Esophagus squamous epithelium (tissue), 4 donors: Measurements from ENCODE around the gene TAF10.

Experiments
- POLR2A ChIP-seq, 4 donors: fragments of 450-650 bp; IDR thresholded peaks; one replicate each; pipeline ENCODE4 v1.6.1; 2017; ENCODE audit warnings: antibody characterized with exemption in 4 of 4, mild to moderate bottlenecking in 4 of 4, moderate library complexity in 3 of 4
- TF ChIP-seq, protein P1 (sequence below), 6 experiments: fragments of 450-650 bp in 4 of 6; fragments of 200-600 bp in 2 of 6; sonication (generic) in 2 of 6; IDR thresholded peaks; one replicate each; pipeline ENCODE4 v1.5.1; 2016 to 2019; ENCODE audit warnings: antibody characterized with exemption in 6 of 6, mild to moderate bottlenecking in 4 of 6, moderate library complexity in 4 of 6

DNA sequence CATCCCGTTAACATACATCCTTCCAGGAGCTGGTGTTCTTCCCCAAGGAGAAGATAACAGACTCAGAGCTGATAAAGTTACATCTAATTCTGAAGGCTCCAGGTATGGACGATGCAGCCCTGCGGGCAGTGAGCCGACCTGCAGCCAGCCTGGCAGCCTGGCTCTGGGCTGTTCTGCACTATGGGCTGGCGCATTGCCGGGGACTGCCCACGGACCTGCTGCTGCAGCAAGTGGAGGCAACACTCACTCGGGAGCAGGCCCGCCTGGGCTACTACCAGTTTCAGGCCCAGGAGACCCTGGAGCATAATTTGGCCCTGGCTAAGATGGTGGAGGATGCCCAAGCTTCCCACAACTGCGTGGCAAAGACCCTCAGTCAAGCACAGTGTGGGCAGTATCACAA, 48.3 kb downstream of the TAF10 start:
- TF ChIP-seq, protein P1, sequence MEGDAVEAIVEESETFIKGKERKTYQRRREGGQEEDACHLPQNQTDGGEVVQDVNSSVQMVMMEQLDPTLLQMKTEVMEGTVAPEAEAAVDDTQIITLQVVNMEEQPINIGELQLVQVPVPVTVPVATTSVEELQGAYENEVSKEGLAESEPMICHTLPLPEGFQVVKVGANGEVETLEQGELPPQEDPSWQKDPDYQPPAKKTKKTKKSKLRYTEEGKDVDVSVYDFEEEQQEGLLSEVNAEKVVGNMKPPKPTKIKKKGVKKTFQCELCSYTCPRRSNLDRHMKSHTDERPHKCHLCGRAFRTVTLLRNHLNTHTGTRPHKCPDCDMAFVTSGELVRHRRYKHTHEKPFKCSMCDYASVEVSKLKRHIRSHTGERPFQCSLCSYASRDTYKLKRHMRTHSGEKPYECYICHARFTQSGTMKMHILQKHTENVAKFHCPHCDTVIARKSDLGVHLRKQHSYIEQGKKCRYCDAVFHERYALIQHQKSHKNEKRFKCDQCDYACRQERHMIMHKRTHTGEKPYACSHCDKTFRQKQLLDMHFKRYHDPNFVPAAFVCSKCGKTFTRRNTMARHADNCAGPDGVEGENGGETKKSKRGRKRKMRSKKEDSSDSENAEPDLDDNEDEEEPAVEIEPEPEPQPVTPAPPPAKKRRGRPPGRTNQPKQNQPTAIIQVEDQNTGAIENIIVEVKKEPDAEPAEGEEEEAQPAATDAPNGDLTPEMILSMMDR (IDR thresholded peaks at IDR 0.05), result no peak
- TF ChIP-seq POLR2A (IDR thresholded peaks at IDR 0.05), result no peak
